ENCODE data around the gene STAU1. TPM values are rescaled to one million over a fixed set of nuclear protein-coding genes. Genes with fewer than 3 reads are reported as not detected.

The STAU1 gene
- total and polyA plus RNA-seq, 10 of the 15 experiments (the other 5 are each of a cell fraction or from before 2014, with no cell fraction given) = 13.9 to 66.2 (median 45.6) TPM

- WGBS (ENCODE audit: insufficient coverage, insufficient replicate concordance, low lambda C conversion rate, missing lambda C conversion rate) = 100% methylated on average over 1 of the region's 1 CpG
- no peak for DNase-seq (ENCODE audit: low read depth, low spot score)
- ChIA-PET RAD21 (ENCODE audit: unreplicated experiment) (no interaction called here), SMC1A (ENCODE audit: uncharacterized antibody, unreplicated experiment) (no interaction called here), POLR2A (no interaction called here), CTCF (no interaction called here)
- no peaks in the 10 kb centered on the region for H3K79me2 ChIP-seq (ENCODE audit: control insufficient read depth, insufficient read depth, low read length)
- H3K27ac ChIP-seq (ENCODE audit: control insufficient read depth, insufficient read depth) = no peak overlapping the region
- ATAC-seq = no peak
- no peak overlapping the region for H3K4me3 ChIP-seq
- no peak overlapping the region for H3K9ac ChIP-seq (ENCODE audit: control insufficient read depth, insufficient read depth, low read length)
- intact Hi-C loops (cut with micrococcal nuclease; ENCODE audit: unreplicated experiment) = no loop called here
- H3K9me3 ChIP-seq (replicated peaks; ENCODE audit: control insufficient read depth, insufficient read depth, low read length) = no peaks in the 10 kb centered on the region
- H4K20me1 ChIP-seq (ENCODE audit: control insufficient read depth, insufficient read depth) = no peaks in the 10 kb centered on the region
- TF ChIP-seq RAD21 (IDR thresholded peaks at IDR 0.05; ENCODE audit: insufficient read depth, low read depth, low read length) (no peak), RUNX3 (IDR thresholded peaks at IDR 0.05; ENCODE audit: low read length) (no peak), ZBTB40 (IDR thresholded peaks at IDR 0.05; ENCODE audit: borderline replicate concordance) (no peak), ZNF24 (IDR thresholded peaks at IDR 0.05) (no peak), SMAD5 (IDR thresholded peaks at IDR 0.05; ENCODE audit: low read depth) (no peak), RFX5 (IDR thresholded peaks at IDR 0.05; ENCODE audit: low read depth, low read length) (no peak), PAX8 (IDR thresholded peaks at IDR 0.05) (no peak), PKNOX1 (IDR thresholded peaks at IDR 0.05) (no peak), GABPA (IDR thresholded peaks at IDR 0.05; ENCODE audit: low read depth) (no peak), ZSCAN29 (IDR thresholded peaks at IDR 0.05) (no peak)
- TF ChIP-seq, protein P1, sequence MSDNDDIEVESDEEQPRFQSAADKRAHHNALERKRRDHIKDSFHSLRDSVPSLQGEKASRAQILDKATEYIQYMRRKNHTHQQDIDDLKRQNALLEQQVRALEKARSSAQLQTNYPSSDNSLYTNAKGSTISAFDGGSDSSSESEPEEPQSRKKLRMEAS (IDR thresholded peaks at IDR 0.05; ENCODE audit: low read depth, low read length) = no peak
- no TSS peak for BruUV-seq (replicated peaks)
- H2AFZ ChIP-seq (ENCODE audit: control insufficient read depth, low read depth, low read length) = no peak overlapping the region
- H3K27me3 ChIP-seq (replicated peaks in 1 of 2; ENCODE audit: control insufficient read depth in 2 of 2, insufficient read depth in 2 of 2, low read length in 1 of 2) = no peaks in the 10 kb centered on the region
- FAIRE-seq = no peak
- no peak overlapping the region for H3K4me2 ChIP-seq (ENCODE audit: control insufficient read depth, insufficient read depth)
- peaks cover 13 to 38% of the 10 kb centered on the region in 2 experiments for H3K36me3 ChIP-seq (ENCODE audit: control insufficient read depth in 2 of 2, insufficient read depth in 2 of 2, low read length in 1 of 2)
- in situ Hi-C loops (cut with MboI) = no loop called here
- no peaks in the 10 kb centered on the region for H3K4me1 ChIP-seq (ENCODE audit: control insufficient read depth, insufficient read depth, low read length)
Measured at GRCh38 chr20:49091762-49092161, 96.4 kb downstream of the STAU1 start.
